ENCODE results near the gene XPNPEP3.

Gene XPNPEP3

GRCh38 chr22:40876907-40877306, 20.0 kb downstream of the XPNPEP3 start:
- H3K9me3 ChIP-seq (ENCODE audit: low read length), result no peaks in the 10 kb centered on the region
- H3K36me3 ChIP-seq (ENCODE audit: insufficient read depth, low read length), result peaks cover 11% of the 10 kb centered on the region; the same call in 1 of the 2 replicates
- no peak for TF ChIP-seq EZH2 (IDR thresholded peaks at IDR 0.05; ENCODE audit: borderline replicate concordance, low read length)
- no peak for TF ChIP-seq CTCF (IDR thresholded peaks at IDR 0.05; ENCODE audit: low read length)
- H3F3A ChIP-seq (ENCODE audit: insufficient read depth, low read length), result no peaks in the 10 kb centered on the region
- no peaks in the 10 kb centered on the region for H3K9me2 ChIP-seq (ENCODE audit: low read depth, low read length)
- H3K4me1 ChIP-seq (ENCODE audit: insufficient read depth, low read length, severe bottlenecking), result no peaks in the 10 kb centered on the region
- H4K20me1 ChIP-seq (ENCODE audit: insufficient read depth, low read length), result no peaks in the 10 kb centered on the region
- H3K4me2 ChIP-seq (ENCODE audit: low read length), result no peak overlapping the region
- no peak overlapping the region for H3K27ac ChIP-seq (ENCODE audit: low read depth, low read length, poor library complexity, severe bottlenecking)
- H3K79me2 ChIP-seq (ENCODE audit: insufficient read depth, low read length), result no peaks in the 10 kb centered on the region
- no peak overlapping the region for H3K9ac ChIP-seq (ENCODE audit: low read length)
- no peak overlapping the region for H2AFZ ChIP-seq (ENCODE audit: low read length)
- H3K27me3 ChIP-seq (ENCODE audit: insufficient read depth, low read length), result no peaks in the 10 kb centered on the region
- H3K4me3 ChIP-seq (ENCODE audit: low read depth, low read length, poor library complexity, severe bottlenecking), result no peak overlapping the region

- H3K36me3 ChIP-seq (ENCODE audit: insufficient read depth, low read length), result peaks cover 14% of the 10 kb centered on the region; the same call in 1 of the 2 replicates
- no peaks in the 10 kb centered on the region for H3K27me3 ChIP-seq (ENCODE audit: insufficient read depth, low read length)
- no peaks in the 10 kb centered on the region for H3K79me2 ChIP-seq (ENCODE audit: insufficient read depth, low read length)
- no peak overlapping the region for H2AFZ ChIP-seq (ENCODE audit: low read length)
- no peaks in the 10 kb centered on the region for H4K20me1 ChIP-seq (ENCODE audit: insufficient read depth, low read length)
- no peak overlapping the region for H3K9ac ChIP-seq (ENCODE audit: low read length)
- TF ChIP-seq EZH2 (IDR thresholded peaks at IDR 0.05; ENCODE audit: borderline replicate concordance, low read length) (no peak), CTCF (IDR thresholded peaks at IDR 0.05; ENCODE audit: low read length) (no peak)
- no peak overlapping the region for H3K4me2 ChIP-seq (ENCODE audit: low read length)
- no peak overlapping the region for H3K4me3 ChIP-seq (ENCODE audit: low read depth, low read length, poor library complexity, severe bottlenecking)
- no peaks in the 10 kb centered on the region for H3K4me1 ChIP-seq (ENCODE audit: insufficient read depth, low read length, severe bottlenecking)
- H3F3A ChIP-seq (ENCODE audit: insufficient read depth, low read length), result no peaks in the 10 kb centered on the region
- H3K9me3 ChIP-seq (ENCODE audit: low read length), result no peaks in the 10 kb centered on the region
- no peaks in the 10 kb centered on the region for H3K9me2 ChIP-seq (ENCODE audit: low read depth, low read length)
- H3K27ac ChIP-seq (ENCODE audit: low read depth, low read length, poor library complexity, severe bottlenecking), result no peak overlapping the region
Measured at GRCh38 chr22:40877488-40877887, 20.5 kb downstream of the XPNPEP3 start.

GRCh38 chr22:40878922-40879321, 22.0 kb downstream of the XPNPEP3 start:
- H3F3A ChIP-seq (ENCODE audit: insufficient read depth, low read length), result no peaks in the 10 kb centered on the region
- H3K4me3 ChIP-seq (ENCODE audit: low read depth, low read length, poor library complexity, severe bottlenecking), result no peak overlapping the region
- no peaks in the 10 kb centered on the region for H4K20me1 ChIP-seq (ENCODE audit: insufficient read depth, low read length)
- no peaks in the 10 kb centered on the region for H3K4me1 ChIP-seq (ENCODE audit: insufficient read depth, low read length, severe bottlenecking)
- H3K79me2 ChIP-seq (ENCODE audit: insufficient read depth, low read length), result no peaks in the 10 kb centered on the region
- H3K4me2 ChIP-seq (ENCODE audit: low read length), result no peak overlapping the region
- H3K9me3 ChIP-seq (ENCODE audit: low read length), result no peaks in the 10 kb centered on the region
- no peaks in the 10 kb centered on the region for H3K27me3 ChIP-seq (ENCODE audit: insufficient read depth, low read length)
- H3K9me2 ChIP-seq (ENCODE audit: low read depth, low read length), result no peaks in the 10 kb centered on the region
- no peak overlapping the region for H3K9ac ChIP-seq (ENCODE audit: low read length)
- TF ChIP-seq CTCF (IDR thresholded peaks at IDR 0.05; ENCODE audit: low read length), result no peak
- TF ChIP-seq EZH2 (IDR thresholded peaks at IDR 0.05; ENCODE audit: borderline replicate concordance, low read length), result no peak
- H3K27ac ChIP-seq (ENCODE audit: low read depth, low read length, poor library complexity, severe bottlenecking), result no peak overlapping the region
- peaks cover 25% of the 10 kb centered on the region; the same call in 1 of the 2 replicates for H3K36me3 ChIP-seq (ENCODE audit: insufficient read depth, low read length)
- no peak overlapping the region for H2AFZ ChIP-seq (ENCODE audit: low read length)
